HG03060 (cell line): ENCODE data around the gene ZC3H12A.

Experiments used
- ATAC-seq: cut with Tn5 transposase; IDR thresholded peaks from one replicate; pipeline ENCODE4 v1.9.1; 2021; ENCODE audit warnings: low read depth, moderate number of reproducible peaks; ENCODE audit not compliant: unreplicated experiment

Gene ZC3H12A

GRCh38 chr1:37474046-37474696, at the start of gene ZC3H12A:
Gene ZC3H12A, plus strand, starts transcription at chr1:37474580. Its CDS starts 917 bp downstream, at chr1:37475497.
- no peak for ATAC-seq

GRCh38 chr1:37425221-37425620, 49.2 kb upstream of the ZC3H12A start:
- no peak for ATAC-seq

DNA sequence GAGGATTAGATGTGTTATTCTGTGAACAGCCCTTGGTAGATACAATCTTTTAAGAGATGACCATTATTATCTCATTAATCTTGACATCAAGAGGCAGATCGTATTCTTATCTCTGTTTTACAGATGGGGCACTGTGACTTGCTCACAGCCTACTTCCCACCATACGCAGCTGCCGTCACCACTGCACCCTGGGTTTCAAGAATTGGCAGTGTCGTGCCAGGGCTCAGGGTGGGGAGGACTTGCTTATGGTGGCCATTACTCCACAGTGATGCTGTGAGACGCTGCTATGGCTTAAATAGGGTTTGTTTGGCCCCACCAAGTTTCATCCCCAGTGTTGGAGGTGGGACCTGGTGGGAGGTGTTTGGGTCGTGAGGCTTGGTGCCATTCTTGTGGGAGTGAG, 45.4 kb upstream of the ZC3H12A start:
- ATAC-seq, result no peak

DNA sequence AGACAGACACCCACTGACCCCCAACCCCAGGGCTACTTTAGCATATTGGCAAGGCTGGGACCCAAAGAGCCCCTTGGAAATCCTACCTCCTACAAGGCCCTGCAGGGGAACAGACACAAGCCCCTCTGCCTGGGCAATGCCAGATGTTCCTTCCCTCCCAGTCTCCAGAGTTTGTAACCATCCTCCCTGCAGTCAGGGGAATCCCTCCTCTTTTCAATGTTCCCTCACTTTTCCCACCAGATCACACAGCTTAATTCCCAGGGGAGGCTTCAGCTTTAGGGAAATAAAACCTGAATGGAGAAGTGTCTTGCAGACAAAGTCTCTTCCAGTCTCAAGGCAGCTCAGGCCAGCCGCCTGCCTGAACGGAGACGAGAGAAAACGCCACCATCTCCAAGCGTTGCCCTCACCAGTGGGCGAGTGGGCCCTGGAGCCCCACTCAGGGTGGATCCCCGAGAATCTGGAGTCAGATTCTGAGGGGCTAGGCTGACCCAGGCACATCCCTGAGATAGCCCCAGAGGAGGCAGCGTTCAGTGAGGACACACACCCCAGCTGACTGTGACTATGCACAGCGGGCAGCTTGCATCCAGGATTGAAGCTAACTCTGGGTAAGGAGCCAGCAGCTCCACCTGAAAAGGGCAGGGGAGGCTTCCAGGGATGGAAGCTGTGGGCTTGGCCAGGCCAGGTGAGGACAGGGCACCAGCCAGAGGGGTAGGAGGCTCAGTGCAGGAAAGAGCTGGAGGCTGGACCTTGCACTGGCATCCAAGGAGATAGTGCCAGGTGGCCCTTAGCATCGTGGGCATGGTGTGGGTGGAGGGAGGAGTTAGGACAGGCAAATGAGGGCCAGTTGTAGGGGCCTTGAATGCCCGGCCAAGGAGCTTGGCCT, 44.0 kb upstream of the ZC3H12A start:
- ATAC-seq, result no peak

GRCh38 chr1:37432716-37433115, 41.7 kb upstream of the ZC3H12A start:
- ATAC-seq, result no peak

DNA sequence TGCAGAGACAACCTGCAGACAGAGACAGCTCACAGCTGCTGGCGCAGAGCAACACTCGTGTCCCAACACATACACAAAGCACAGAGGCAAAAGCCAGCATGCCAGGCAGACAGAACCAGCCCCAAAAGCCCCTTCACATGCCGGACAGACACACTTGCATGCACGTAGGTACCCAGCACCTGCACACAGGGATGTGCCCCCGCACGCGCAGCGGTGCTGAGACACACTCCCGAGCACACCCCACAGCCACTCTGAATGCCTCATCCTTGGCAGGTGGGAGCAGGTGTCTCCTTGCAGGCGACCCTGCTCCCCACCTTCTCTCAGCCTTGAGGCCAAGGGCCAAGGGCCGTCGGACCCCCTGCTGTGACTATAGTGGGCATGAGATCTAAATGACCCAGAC, 41.2 kb upstream of the ZC3H12A start:
- ATAC-seq, result no peak

DNA sequence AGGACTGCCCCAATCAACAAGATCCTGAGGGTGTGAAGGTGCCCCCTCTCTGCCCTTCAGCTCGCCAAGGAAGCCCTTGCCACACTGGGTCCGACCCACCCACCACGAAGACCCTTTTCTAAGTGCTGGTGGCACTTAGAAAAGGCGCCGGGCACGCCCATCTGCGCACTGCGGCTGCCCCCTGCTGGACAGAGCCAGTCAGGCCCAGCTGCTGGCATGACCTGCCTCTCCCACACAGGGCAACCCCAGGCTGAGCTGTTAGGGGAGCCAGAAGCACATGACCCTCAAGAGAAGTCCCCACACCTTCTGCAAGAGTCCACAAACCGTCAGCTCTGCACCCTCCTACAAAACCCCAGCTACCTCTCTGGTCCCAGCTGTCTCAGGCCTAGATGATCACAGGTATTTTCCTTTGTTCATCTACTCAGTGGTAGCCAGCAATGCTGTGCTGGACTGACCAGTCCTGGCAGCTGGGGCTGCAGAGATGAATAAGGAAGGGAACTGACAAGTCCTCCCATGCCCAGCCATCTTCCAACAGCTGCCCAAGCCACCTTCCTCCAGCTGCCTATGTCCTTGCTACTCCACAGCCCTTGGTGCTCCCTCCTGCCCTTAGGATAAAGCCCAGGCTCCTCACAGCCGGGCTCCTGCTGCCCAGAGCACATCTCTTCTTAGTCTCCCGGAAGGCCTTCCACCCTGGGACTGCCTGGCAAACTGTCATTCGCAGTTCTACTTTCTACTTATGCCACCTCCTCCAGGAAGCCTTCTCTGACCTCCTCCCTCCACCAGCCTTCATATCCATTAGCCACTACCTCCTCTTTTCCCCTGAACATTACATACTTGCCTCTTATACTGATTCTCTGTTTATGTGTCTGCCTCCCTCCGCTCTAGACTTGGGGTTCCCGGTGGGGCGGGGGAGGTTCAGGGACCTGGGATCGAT, 39.8 kb upstream of the ZC3H12A start:
- ATAC-seq, result no peak

DNA sequence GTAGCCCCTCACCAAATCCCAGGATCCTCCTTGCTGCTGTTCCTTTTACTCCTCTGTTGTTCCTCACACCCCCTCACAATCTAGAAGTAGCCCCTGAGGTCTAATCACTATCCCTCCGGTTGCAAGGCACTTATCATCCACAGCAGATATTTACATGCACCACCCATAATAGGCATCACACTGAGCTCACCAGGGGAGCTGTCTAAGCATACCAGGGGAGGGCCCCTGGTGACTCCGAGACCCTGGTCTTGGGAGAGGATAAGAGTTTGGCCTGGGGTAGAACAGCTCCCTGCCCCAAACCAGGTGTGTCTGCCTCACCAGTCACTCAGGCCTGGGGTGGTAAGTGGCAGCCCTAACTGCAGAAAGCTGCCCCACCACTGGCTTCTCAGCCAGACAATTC, 37.3 kb upstream of the ZC3H12A start:
- ATAC-seq, result no peak

- no peak for ATAC-seq
These were observed 36.1 kb upstream of the ZC3H12A start for GRCh38 chr1:37438037-37438868.

GRCh38 chr1:37438869-37439343, 35.5 kb upstream of the ZC3H12A start:
- no peak for ATAC-seq

GRCh38 chr1:37439349-37439995, 34.9 kb upstream of the ZC3H12A start:
- no peak for ATAC-seq

- ATAC-seq, result no peak
These were observed 32.9 kb upstream of the ZC3H12A start for GRCh38 chr1:37441490-37441889.

DNA sequence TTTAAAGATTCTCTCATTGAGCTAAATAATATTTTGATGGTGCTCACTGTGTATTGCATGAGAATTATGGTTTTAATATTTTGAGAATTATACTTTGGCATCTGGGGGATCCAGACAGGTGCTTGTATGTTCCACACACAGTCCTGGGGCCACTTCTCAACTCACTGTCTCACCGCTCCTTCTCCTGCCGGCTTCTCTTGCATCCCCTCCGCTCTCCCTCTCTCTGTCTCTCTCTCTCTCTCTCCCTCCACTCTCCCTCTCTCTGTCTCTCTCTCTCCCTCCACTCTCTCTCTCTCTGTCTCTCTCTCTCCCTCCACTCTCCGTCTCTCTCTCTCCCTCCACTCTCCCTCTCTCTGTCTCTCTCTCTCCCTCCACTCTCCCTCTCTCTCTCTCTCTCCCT, 32.2 kb upstream of the ZC3H12A start:
- no peak for ATAC-seq

DNA sequence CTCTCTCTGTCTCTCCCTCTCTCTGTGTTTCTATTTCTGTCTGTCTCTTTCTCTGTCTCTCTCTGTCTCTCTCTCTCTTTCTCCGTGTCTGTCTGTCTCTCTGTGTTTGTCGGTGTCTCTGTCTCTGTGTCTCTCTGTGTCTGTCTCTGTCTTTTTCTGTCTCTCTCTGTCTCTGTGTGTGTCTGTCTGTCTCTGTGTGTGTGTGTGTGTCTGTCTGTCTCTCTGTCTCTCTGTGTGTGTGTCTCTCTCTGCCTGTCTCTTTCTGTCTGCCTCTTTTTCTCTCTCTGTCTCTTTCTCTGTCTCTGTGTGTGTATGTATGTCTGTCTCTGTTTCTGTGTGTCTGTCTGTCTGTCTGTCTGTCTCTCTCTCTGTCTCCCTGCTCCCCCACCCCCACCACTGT, 31.7 kb upstream of the ZC3H12A start:
- ATAC-seq, result no peak

GRCh38 chr1:37446874-37447273, 27.5 kb upstream of the ZC3H12A start:
- ATAC-seq, result no peak

- no peak for ATAC-seq
These were observed 26.2 kb upstream of the ZC3H12A start for GRCh38 chr1:37448185-37448584.

GRCh38 chr1:37448691-37449417, 25.5 kb upstream of the ZC3H12A start:
- no peak for ATAC-seq

DNA sequence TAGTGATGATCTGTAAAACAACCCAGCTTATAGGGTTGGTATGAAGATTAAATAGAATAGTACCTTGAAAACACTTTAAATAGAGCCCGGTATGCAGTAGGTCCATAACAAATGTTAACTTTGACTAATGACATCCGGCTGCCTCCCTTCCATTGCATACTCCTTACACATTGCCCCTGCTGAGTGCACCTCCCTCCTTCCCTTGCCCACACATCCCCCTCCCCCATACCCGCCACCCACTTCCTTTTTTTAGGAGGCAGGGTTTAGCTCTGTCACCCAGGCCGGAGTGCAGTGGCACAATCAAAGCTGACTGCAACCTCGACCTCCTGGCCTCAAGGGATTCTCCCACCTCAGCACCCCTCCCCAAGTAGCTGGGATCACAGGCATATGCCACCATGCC, 24.4 kb upstream of the ZC3H12A start:
- no peak for ATAC-seq

DNA sequence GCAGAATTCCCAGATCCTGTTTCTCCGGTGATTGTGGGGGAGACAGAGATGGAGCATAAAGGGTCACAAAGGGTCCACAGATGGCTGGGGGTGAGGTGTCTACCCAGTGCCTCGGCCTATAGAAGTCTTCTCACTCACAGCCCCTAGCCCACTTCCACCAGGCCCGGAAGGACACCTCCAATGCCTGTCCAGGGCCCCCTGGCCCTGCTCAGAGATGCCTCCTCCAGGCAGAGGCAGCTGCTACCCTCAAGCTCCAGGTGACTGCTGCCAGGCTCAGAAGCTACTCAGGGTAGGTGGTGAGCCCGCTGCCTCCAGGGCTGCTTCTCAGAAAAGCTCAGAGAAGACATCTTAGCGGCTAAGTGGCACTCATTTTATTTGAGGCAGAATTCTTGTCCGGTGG, 22.0 kb upstream of the ZC3H12A start:
- no peak for ATAC-seq
